Activated naive CD4-positive, alpha-beta T cell treated with anti-CD3 and anti-CD28 coated beads, Interleukin-2, amount 50 U/mL, for 72 hours (primary cell): ENCODE data around the gene CLNK. TPM values are rescaled to one million over a fixed set of nuclear protein-coding genes. Genes with fewer than 3 reads are reported as not detected.

ENCODE experiments used
- ATAC-seq, 2 donors: fragments of 150-1000 bp; cut with Tn5 transposase; 2 replicates each; pipeline ENCODE4 v1.10.0; 2021; ENCODE audit warnings: mild to moderate bottlenecking in 2 of 2, moderate library complexity in 2 of 2
- DNase-seq, 2 donors: peaks; one replicate each; pipeline ENCODE4 v3.0.0; 2021 to 2022; ENCODE audit warnings: low spot score in 2 of 2
- H3K27ac Mint-ChIP-seq, 2 donors: one replicate each; pipeline ENCODE4 v1.8.0; 2022; ENCODE audit warnings: mild to moderate bottlenecking in 2 of 2, mixed read lengths in 2 of 2
- H3K36me3 Mint-ChIP-seq, 2 donors: one replicate each; pipeline ENCODE4 v1.8.0; 2022; ENCODE audit warnings: mixed read lengths in 2 of 2
- H3K9me3 Mint-ChIP-seq, 2 donors: one replicate each; pipeline ENCODE4 v1.8.0; 2022; ENCODE audit warnings: mixed read lengths in 2 of 2
- total RNA-seq, 2 donors: library from RNA; stranded (reverse); gene quantifications; one replicate each; pipeline ENCODE4 v1.2.3, GENCODE V29; 2022

Gene CLNK
- total RNA-seq, 2 donors from 2014 or later = 0.39 TPM; not detected in 1

DNA sequence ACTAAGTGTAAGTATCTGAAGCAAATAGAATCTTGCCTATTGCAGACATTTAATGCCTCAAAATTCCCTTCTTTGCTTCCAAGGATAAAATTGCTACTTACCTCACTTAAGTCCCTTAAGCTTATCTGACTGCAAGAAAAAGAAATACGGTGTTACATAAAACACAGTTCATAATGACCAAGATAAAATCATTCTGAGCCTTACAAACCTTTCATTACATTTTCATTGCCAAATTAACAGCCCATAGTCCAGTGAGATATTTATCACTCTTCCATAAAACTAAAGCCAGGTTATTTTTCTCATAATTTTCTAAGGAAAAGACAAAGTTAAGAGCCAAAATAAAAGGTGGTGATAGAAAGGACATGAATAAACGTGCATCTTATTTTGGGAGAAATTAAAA is 152.4 kb downstream of the CLNK start:
- DNase-seq (no peak), ATAC-seq (no peak)
- Mint-ChIP-seq H3K27ac (no peak overlapping the region), H3K36me3 (no peaks in the 10 kb centered on the region), H3K9me3 (no peaks in the 10 kb centered on the region)

DNA sequence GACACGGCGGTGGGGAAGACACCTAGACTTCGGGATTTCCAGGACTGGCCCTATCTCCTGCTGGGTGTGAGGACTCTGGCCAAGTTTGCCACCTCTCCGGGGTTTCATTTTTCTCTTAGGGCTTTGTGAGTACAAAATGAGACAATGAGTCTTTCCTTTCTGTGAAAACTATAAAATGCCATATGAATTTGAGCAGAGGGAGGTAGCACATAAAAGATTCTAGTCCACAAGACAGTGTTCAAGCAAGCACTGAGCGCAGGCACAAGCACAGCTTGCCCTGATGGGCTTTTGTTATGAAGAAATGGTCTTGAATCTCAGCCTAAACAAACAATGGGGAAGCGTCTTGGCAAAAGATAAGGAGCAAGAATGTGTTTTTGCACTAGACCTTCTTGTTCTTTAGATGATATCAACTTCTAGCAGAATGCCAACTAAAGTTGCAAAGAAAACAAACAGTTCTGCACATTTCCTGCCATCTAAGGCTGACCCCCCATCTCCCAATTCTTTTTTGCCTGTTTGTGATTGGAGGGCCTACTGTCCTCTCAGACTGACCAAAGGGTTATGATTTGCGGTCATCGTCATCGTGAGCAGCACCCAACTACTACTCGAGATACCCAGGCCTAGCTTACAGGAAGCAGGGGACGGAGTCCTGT is 154.3 kb downstream of the CLNK start:
- DNase-seq = no peak
- no peak for ATAC-seq
- Mint-ChIP-seq H3K9me3 (no peaks in the 10 kb centered on the region), H3K36me3 (no peaks in the 10 kb centered on the region), H3K27ac (no peak overlapping the region)

DNA sequence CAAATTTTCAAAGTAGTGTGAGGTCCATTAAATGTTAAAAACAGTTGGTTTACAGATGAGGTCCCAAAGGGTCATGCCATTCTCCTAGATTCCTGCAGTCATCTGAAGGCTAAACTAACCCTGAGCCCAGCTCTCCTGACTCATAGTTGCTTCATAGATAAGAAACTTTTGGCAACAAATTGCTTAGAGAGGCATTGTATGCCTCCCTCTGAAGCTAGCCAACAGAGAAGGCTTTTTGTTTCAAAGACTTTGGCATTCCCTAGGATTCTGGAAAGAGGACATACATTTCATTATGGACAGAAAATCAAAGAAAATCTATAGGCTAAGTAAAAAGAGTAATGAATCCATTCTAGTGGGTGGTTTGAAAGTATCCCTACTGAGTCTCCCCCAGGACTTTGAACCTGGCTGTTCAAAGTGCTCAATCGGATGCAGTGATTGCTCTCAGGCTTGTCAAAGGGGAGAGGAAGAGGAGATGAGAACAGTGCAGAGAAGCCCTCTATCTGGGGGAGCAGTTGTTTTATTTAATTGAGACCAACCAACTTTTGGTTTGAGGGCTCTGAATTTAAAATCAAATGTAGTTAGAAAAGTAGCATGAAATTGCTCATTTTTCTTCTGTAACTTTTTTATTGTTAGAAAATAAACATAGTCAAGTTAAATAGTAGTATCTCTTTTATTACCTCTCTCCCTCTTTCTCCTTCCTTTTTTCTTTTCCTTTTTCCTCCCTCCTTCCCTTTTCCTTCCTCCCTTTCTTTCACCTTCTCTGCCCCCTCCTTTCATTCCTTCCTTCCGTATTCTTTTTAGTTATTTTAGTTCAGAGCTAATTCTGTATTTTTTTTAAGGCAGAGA is 155.1 kb downstream of the CLNK start:
- DNase-seq (no peak), ATAC-seq (no peak)
- Mint-ChIP-seq H3K36me3 (no peaks in the 10 kb centered on the region), H3K9me3 (no peaks in the 10 kb centered on the region), H3K27ac (no peak overlapping the region)

DNA sequence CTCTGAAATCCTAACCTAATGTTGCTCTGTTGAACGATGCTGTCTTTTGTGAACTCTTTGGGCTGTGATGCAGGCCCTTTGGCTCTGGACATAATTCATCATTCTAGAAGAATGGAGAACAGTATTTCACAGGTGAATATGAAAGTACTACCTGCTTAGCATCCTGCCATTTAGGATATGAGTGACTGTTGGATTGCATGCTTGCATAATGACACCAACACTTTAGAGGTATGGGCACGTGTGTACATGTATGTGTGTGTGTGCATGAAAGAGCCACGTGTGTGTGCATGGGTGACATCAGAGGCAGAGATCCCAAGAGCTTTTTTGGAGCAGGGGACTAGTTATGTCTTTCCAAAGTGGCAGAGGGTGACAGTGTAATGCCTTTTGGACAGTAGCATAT is 157.1 kb downstream of the CLNK start:
- DNase-seq (no peak), ATAC-seq (no peak)
- H3K9me3 Mint-ChIP-seq = no peaks in the 10 kb centered on the region
- H3K27ac Mint-ChIP-seq = no peak overlapping the region
- no peaks in the 10 kb centered on the region for H3K36me3 Mint-ChIP-seq

DNA sequence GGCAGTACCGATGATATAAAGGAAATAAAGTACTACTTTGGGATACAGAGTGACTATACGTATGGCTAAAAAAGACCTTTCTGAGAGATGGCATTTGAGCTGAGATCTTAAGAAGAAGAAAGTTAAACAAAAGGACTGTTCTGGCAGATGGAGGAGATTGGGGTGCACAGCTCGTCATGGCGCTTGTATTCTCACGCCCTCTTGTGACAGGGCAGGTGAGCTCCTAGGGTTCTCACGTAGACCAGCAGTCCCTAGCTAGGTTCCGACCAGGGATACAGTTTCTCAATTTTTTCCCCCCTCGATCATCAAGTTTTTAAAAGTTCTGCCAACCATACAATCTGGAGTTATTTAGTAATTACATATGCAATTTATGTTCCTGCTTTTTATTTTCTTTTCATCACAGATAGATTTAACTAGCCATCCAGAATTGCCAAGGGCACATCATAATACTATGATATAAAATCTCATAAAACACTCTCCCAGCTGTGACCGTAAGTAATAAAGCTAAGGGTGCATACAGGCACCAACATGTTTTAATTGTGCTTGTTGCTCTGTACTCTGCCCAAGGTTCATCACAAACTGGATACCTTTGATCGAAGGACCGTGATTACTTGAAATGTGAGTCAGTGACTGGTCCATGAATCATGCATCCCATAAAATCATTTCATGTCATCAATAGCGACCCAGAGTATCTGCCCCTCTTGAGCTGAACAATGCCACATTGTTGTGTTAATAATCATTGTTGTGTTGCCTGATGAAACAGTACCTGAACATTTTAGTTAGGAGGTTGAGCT is 157.9 kb downstream of the CLNK start:
- H3K27ac Mint-ChIP-seq = no peak overlapping the region
- ATAC-seq (no peak), DNase-seq (no peak)
- no peaks in the 10 kb centered on the region for H3K36me3 Mint-ChIP-seq
- H3K9me3 Mint-ChIP-seq = no peaks in the 10 kb centered on the region

- ATAC-seq = no peak
- DNase-seq = no peak
- Mint-ChIP-seq H3K9me3 (no peaks in the 10 kb centered on the region), H3K36me3 (no peaks in the 10 kb centered on the region), H3K27ac (no peak overlapping the region)
Measured at GRCh38 chr4:10524196-10524833, 160.3 kb downstream of the CLNK start.

GRCh38 chr4:10521424-10521823 is 163.1 kb downstream of the CLNK start:
- H3K27ac Mint-ChIP-seq = no peak overlapping the region
- H3K36me3 Mint-ChIP-seq = no peaks in the 10 kb centered on the region
- no peak for ATAC-seq
- H3K9me3 Mint-ChIP-seq = no peaks in the 10 kb centered on the region
- DNase-seq = no peak

- DNase-seq (no peak), ATAC-seq (no peak)
- H3K9me3 Mint-ChIP-seq = peaks cover 5 to 9% of the 10 kb centered on the region in 2 donors
- no peak overlapping the region for H3K27ac Mint-ChIP-seq
- peaks cover 4 to 5% of the 10 kb centered on the region in 2 donors for H3K36me3 Mint-ChIP-seq
Measured at GRCh38 chr4:10509733-10510132, 174.8 kb downstream of the CLNK start.

GRCh38 chr4:10506077-10506476 is 178.5 kb downstream of the CLNK start:
- Mint-ChIP-seq H3K9me3 (peaks cover 5 to 9% of the 10 kb centered on the region in 2 donors), H3K27ac (no peak overlapping the region), H3K36me3 (peaks cover 4 to 5% of the 10 kb centered on the region in 2 donors)
- DNase-seq = no peak
- ATAC-seq = no peak

DNA sequence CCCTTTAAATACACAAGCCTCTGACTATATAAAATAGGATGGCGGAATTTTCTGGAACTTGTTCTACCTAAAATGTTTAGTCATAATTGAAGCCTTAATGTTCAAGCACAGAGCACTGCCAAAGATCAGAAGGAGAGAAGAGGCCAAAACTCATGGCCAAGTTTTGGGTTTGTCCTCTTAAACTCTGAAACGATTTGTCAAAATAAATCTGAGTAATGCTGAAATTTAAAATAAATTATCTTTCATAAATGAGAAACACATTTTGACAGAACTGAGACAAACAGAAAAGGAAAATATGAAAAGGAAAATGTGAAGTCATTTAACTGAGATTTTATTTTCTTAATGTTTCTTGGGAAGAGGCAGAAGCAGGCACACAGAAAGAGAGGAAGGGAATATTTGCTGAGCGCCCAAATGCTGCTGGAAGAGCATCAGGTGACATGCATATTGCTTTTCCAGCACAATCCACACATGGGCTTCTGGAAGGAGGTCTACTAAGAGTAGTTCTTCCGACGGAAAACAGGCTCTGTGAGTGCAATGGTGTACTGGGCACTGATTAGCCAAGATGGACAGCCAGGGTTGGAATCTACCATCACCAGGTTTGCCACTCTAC is 179.9 kb downstream of the CLNK start:
- Mint-ChIP-seq H3K36me3 (peaks cover 4 to 5% of the 10 kb centered on the region in 2 donors), H3K27ac (no peak overlapping the region), H3K9me3 (peaks cover 5 to 9% of the 10 kb centered on the region in 2 donors)
- no peak for DNase-seq
- ATAC-seq = no peak

- H3K27ac Mint-ChIP-seq = no peak overlapping the region
- ATAC-seq = no peak
- DNase-seq = no peak
- peaks cover 5 to 9% of the 10 kb centered on the region in 2 donors for H3K9me3 Mint-ChIP-seq
- peaks cover 4 to 5% of the 10 kb centered on the region in 2 donors for H3K36me3 Mint-ChIP-seq
Measured at GRCh38 chr4:10502717-10503116, 181.9 kb downstream of the CLNK start.

DNA sequence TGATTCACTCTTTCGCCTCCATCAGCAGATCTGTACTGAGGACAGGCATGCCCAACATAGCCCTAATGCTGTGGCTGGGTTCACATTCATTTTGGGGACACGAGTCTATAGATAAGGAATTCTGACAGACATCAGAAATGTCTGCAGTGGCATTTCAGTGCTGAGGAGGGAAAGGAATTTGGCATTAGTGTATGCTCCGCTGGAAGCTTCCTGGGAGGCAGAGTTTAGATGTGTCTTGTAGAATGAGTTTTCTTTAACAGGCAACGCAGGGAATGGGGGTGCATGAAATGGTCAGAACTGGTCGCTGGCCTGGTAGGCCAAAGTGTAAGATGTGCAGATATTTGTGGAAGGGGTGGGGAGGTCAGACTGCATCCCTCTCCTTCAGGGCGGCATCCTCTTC is 183.8 kb downstream of the CLNK start:
- Mint-ChIP-seq H3K9me3 (peaks cover 0 to 4% of the 10 kb centered on the region in 2 donors), H3K27ac (no peak overlapping the region), H3K36me3 (no peaks in the 10 kb centered on the region)
- ATAC-seq (no peak), DNase-seq (no peak)

DNA sequence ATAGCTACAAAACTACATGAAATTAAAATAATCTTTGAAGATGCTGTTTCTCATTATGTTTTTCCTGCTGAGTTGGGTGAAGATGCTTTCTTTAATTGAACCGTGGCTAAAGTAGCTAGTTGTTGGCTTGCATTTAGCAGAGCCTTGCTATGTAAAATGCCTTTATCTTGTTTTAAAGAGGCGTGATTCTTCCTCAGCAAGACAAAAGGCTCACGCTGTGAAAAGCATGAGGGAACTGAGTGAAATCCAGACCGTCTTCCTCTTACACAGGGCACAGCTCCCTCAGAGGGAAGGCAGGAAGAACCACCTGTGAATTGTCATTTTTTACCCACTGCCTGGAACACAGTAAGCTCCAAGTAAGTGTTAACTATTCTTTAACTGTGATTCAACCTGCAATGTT is 188.4 kb downstream of the CLNK start:
- H3K36me3 Mint-ChIP-seq = no peaks in the 10 kb centered on the region

DNA sequence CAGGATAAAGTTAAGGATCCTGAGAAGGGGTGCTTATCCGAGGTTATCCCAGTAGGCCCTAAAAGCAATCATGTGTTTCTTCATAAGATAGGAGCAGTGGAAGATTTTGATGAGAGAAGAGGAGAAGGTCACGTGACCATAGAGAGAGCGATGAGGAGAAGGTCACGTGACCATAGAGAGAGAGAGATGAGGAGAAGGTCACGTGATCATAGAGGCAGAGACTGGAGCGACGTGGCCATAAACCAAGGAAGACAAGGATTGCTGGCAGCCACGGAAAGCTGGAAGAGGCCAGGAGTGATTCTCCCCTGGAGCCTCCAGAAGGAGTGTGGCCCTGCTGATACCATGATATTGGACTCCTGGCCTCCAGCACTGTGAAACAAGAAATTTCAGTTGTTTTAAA is 188.9 kb downstream of the CLNK start:
- Mint-ChIP-seq H3K9me3 (no peaks in the 10 kb centered on the region), H3K36me3 (no peaks in the 10 kb centered on the region), H3K27ac (no peak overlapping the region)
- ATAC-seq = no peak
- no peak for DNase-seq

More for the DNA sequence above, 188.4 kb downstream of the CLNK start:
- ATAC-seq (no peak), DNase-seq (no peak)
- H3K9me3 Mint-ChIP-seq = no peaks in the 10 kb centered on the region
- H3K27ac Mint-ChIP-seq = no peak overlapping the region

DNA sequence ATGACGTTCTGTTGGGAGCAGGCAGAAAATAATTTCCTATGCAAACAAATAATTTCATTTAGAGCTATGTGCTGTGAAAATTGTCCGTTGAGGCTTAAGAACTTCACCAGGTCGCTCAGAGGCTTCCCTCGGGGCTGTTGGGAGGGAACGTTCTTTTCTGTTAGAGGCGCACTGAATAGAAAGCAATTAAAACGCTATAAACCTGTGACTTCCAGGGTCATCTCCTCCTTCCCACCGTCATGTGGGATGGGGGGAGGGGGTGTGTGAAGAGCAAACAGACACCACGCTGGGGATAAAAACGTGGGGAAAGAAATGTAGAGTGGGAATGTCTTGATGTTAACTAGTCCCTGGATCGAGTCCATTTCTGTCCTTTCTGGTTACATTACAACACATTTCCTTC is 192.1 kb downstream of the CLNK start:
- no peak for DNase-seq
- ATAC-seq = no peak
- no peak overlapping the region for H3K27ac Mint-ChIP-seq
- no peaks in the 10 kb centered on the region for H3K9me3 Mint-ChIP-seq
- no peaks in the 10 kb centered on the region for H3K36me3 Mint-ChIP-seq

DNA sequence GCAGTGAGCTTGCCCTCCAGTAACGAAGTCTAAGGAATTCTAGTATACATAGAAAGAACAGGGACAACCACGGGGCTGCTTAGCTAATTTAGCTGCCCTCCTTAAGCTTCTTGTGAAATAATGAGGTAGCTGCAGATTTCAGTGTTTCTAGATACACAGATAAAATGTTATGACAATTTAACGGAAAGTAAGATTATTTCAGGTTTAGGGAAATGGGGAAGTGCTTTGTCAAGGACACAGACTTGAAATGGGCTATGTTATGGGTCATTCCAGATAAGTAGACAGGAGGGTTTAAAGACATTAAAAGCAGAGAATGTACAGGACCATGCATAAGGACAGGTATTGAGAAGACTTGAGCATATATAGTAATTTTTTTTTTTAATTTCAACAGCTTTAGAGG is 193.2 kb downstream of the CLNK start:
- DNase-seq (no peak), ATAC-seq (no peak)
- no peaks in the 10 kb centered on the region for H3K9me3 Mint-ChIP-seq
- no peak overlapping the region for H3K27ac Mint-ChIP-seq
- no peaks in the 10 kb centered on the region for H3K36me3 Mint-ChIP-seq
